GM18502 (cell line): ENCODE measurements around the gene TIMM17B.

Experiments
- ATAC-seq: cut with Tn5 transposase; IDR thresholded peaks from one replicate; pipeline ENCODE4 v1.9.1; 2021; ENCODE audit warnings: mild to moderate bottlenecking; ENCODE audit not compliant: unreplicated experiment, poor library complexity

Gene TIMM17B

GRCh38 chrX:48919360-48919841 is 21.8 kb upstream of the TIMM17B start:
- peak; percentile 17 for ATAC-seq

- ATAC-seq: peak; percentile 70
Measured at GRCh38 chrX:48918643-48919340, 21.2 kb upstream of the TIMM17B start, which contains the start of gene PIM2. Gene PIM2 (minus strand): TSS chrX:48919024. CDS start chrX:48918834, 190 bp downstream.

GRCh38 chrX:48918301-48918642 is 20.7 kb upstream of the TIMM17B start:
- ATAC-seq: no peak

GRCh38 chrX:48917139-48918001 is 19.8 kb upstream of the TIMM17B start:
- peak; percentile 46 for ATAC-seq

GRCh38 chrX:48914593-48915493 is 17.3 kb upstream of the TIMM17B start:
- no peak for ATAC-seq

DNA sequence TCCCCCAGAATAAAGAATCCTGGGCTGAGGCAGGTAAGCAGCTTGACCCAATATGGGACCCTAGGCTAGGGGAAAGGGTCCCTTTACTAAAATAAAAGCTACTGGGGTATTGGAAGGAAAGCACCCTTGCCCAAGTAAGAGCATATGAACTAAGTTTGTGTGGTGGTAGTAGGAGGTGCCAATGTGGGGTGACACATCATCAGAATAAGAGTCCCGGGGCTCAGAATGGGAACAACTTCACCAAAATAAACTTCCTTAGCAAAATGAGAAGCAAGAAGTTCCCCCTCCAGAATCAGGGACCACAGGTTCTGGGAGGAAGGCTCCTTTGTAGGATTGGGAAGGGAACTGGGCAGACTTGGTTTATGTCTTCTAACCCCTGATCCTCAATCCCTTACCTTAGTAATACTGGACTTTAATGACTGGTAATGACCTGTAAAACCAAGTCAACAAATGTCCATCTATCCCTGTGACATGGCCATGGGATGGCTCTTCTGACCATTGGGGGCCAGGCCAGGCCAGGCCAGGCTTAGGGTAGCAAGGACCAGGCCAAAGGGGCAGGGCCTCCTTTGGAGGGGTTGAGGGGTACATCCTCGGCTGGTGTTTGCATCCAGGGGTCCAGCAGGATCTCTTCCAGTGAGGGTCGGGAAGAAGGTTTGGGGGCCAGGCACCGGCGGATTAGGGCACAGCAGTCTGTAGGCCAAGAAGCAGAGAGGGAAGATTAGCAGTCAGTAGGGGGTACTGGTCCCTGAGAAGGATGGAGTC is 16.2 kb upstream of the TIMM17B start:
- no peak for ATAC-seq

- peak; percentile 62 for ATAC-seq
Measured at GRCh38 chrX:48911412-48912182, 14.0 kb upstream of the TIMM17B start, which contains the start of gene SLC35A2. Gene SLC35A2 (minus strand): TSS chrX:48911646. CDS start chrX:48911636, 10 bp downstream.

DNA sequence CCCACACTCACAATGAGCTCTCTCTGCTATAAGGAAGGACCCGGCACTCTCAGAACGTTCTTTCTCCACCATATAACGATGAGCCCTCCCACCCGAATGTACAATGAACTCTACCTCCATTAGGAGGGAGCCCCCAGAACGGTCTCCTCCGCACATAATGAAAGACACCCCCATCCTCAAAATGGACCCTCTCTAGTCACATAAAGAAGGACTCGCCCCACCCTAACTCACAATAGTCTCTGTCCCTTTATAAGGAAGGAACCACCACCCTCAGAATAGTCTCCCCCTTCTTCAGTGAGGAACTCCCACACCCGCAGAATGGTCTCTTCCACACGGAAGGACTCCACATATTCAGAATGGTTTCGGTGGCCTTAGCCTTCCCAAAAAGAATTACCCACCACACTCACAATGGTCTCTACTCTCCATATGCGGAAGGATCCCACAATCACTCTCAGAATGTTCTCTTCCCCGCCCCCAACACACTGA is 13.4 kb upstream of the TIMM17B start:
- ATAC-seq: no peak

DNA sequence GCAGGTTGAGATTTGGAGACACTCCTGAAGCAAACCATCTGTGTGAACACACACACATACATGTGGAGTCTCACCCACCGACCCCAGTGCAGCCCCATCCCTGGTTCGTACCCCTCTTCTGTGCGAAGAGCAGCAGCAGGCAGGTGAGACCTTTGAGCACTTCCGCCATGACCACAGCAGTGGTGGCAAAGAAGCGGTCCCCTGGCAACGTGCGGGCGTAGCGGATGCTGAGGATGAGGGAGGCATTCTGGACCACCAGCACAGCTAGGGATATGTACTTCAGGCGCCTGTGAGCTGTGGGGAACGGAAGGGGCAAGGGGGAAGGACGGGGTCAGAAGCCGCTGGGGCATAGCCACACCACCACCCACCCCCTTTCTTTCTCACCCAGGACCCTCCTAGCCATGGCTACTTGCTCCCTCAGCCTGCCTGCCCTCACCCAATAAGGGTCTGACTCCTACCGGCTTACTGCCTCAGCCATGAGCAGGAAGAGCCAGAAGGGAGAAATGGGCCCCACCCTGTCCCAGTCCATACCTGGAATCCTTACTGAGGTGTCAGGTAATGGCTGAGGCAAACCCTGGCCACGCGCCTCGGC is 12.2 kb upstream of the TIMM17B start:
- ATAC-seq: no peak

GRCh38 chrX:48908600-48908999 is 11.0 kb upstream of the TIMM17B start:
- ATAC-seq: no peak

DNA sequence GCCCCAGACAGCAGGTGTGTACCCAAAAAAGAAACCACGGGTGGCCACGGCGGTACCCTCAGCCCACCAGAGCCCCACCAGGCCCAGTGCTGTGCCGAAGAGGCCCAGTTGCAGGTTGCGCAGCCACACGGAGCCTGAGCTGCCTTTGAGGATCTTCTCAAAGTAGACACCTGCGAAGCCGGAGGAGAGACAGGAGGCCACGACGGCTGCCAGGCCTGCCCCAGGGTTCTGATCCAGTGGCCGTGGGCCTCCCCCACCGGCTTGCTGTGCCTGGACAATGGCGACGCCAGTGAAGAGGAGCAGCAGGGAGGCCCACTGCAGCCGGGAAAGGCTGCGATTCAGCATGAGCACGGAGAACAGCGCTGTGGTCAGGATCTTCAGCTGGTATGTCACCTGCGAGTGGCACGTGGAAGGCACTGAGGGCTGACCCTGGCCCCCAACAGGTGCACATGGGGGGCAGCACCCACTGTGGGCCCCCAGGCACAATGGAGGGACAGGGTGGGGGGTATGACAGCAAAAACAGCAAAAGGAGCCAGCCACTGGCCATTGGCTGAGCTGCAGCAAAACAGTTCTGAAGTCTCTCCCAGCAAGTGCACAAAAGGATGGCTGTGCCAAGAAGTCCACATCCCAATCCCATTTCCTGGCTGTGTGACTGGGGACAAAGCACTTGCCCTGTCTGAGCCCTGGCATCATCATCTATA is 7.7 kb upstream of the TIMM17B start:
- no peak for ATAC-seq

DNA sequence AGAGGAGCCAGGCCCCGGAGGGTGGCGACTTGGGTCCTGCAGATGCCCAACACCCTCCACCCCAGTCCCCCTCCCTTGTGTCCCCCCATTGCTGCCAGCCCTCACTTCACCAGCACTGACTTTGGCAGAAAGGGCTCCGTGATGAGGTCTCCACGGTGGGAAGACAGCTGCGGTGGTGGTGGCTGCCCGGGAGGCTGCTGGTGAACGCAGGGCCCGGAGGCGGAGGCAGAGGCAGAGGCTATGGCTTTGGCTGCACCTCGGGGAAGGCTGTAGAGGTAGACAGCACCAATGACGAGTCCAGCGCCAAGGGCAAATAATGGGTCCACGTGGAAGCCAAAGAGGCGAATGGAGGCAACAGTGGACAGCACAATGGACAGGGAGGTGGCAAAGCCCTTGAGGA is 7.1 kb upstream of the TIMM17B start:
- ATAC-seq: no peak

GRCh38 chrX:48904180-48904579 is 6.6 kb upstream of the TIMM17B start:
- ATAC-seq: no peak

- ATAC-seq: no peak
Measured at GRCh38 chrX:48903290-48903689, 5.7 kb upstream of the TIMM17B start.

- ATAC-seq: no peak
Measured at GRCh38 chrX:48902776-48903175, 5.2 kb upstream of the TIMM17B start.

DNA sequence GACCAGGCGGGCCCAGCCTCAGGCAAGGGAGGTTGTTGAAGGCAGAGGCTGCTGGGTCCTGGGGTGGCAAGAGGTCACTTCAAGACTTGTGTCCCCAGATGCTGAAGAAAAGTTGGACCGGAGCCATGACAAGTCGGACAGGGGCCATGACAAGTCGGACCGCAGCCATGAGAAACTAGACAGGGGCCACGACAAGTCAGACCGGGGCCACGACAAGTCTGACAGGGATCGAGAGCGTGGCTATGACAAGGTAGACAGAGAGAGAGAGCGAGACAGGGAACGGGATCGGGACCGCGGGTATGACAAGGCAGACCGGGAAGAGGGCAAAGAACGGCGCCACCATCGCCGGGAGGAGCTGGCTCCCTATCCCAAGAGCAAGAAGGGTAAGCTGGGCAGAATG is 4.6 kb upstream of the TIMM17B start:
- no peak for ATAC-seq

GRCh38 chrX:48901069-48901468 is 3.5 kb upstream of the TIMM17B start:
- ATAC-seq: no peak

GRCh38 chrX:48899078-48899410 is 1.5 kb upstream of the TIMM17B start:
- no peak for ATAC-seq
